Stimulated activated CD4-positive, alpha-beta T cell treated with anti-CD3 and anti-CD28 coated beads, Interleukin-2, amount 100 ng/mL, for 48 hours (primary cell): ENCODE results near the gene MOB4.
"Not testable (repeated sequence)": the region's sequence is repeated elsewhere in the genome, so short reads cannot be mapped to it uniquely, and the experiment has no call there.

Experiments
- DNase-seq, 2 donors: peaks; one replicate each; pipeline ENCODE4 v3.0.0-alpha.2; 2020

Gene MOB4

GRCh38 chr2:197515315-197515738 lies 539 bp upstream of the MOB4 start:
- DNase-seq = no peak

- DNase-seq = peak in 1 of 2 donors; percentile 12
These were observed 511 bp downstream of the MOB4 start for GRCh38 chr2:197516393-197516761.

GRCh38 chr2:197517150-197517549 lies 1.3 kb downstream of the MOB4 start:
- DNase-seq = no peak

- no peak for DNase-seq
These were observed 22.5 kb downstream of the MOB4 start for GRCh38 chr2:197538412-197538811.

GRCh38 chr2:197539734-197540133 lies 23.9 kb downstream of the MOB4 start:
- DNase-seq = no peak

- DNase-seq = no peak
These were observed 27.3 kb downstream of the MOB4 start for GRCh38 chr2:197543206-197543605.

GRCh38 chr2:197547163-197547900 lies 31.5 kb downstream of the MOB4 start:
- no peak for DNase-seq

- no peak for DNase-seq
These were observed 32.7 kb downstream of the MOB4 start for GRCh38 chr2:197548582-197548981.

- DNase-seq = not testable (repeated sequence)
These were observed 35.4 kb downstream of the MOB4 start for GRCh38 chr2:197551260-197551659.

- no peak for DNase-seq
These were observed 39.6 kb downstream of the MOB4 start for GRCh38 chr2:197555467-197555866.

GRCh38 chr2:197556456-197556855 lies 40.6 kb downstream of the MOB4 start:
- no peak for DNase-seq

- no peak for DNase-seq
These were observed 42.5 kb downstream of the MOB4 start for GRCh38 chr2:197558393-197558792.

- no peak for DNase-seq
These were observed 43.8 kb downstream of the MOB4 start for GRCh38 chr2:197559681-197560080.

GRCh38 chr2:197560146-197560665 lies 44.3 kb downstream of the MOB4 start:
- no peak for DNase-seq

GRCh38 chr2:197571627-197572271 lies 55.9 kb downstream of the MOB4 start:
- no peak for DNase-seq

GRCh38 chr2:197573608-197574007 lies 57.7 kb downstream of the MOB4 start:
- no peak for DNase-seq

GRCh38 chr2:197575987-197576386 lies 60.1 kb downstream of the MOB4 start:
- no peak for DNase-seq

GRCh38 chr2:197576631-197577030 lies 60.8 kb downstream of the MOB4 start:
- no peak for DNase-seq

- no peak for DNase-seq
These were observed 61.6 kb downstream of the MOB4 start for GRCh38 chr2:197577446-197577845.

GRCh38 chr2:197578294-197578693 lies 62.4 kb downstream of the MOB4 start:
- not testable (repeated sequence) for DNase-seq

GRCh38 chr2:197580166-197580565 lies 64.3 kb downstream of the MOB4 start:
- DNase-seq = not testable (repeated sequence)

- not testable (repeated sequence) for DNase-seq
These were observed 71.4 kb downstream of the MOB4 start for GRCh38 chr2:197587255-197587654.

- no peak for DNase-seq
These were observed 75.6 kb downstream of the MOB4 start for GRCh38 chr2:197591339-197592072.

GRCh38 chr2:197596766-197597165 lies 80.9 kb downstream of the MOB4 start:
- DNase-seq = no peak
